SK-N-SH treated with all-trans-retinoic acid at 6 μM for 48 hours (cell line): ENCODE results near the gene WDR18.

Source experiments
- ARNTL ChIP-seq: fragments of 450-650 bp; formaldehyde crosslinking; IDR thresholded peaks from 2 replicates; pipeline ENCODE4 v1.5.0; 2020; ENCODE audit warnings: low read depth, mild to moderate bottlenecking, moderate library complexity, borderline replicate concordance
- BACH2 ChIP-seq: fragments of 250-450 bp; sonication (Bioruptor Pico); IDR thresholded peaks from 2 replicates; pipeline ENCODE4 v1.9.0; 2021; ENCODE audit warnings: mild to moderate bottlenecking, borderline replicate concordance
- CREB5 ChIP-seq: fragments of 250-450 bp; sonication (Bioruptor Pico); IDR thresholded peaks from 2 replicates; pipeline ENCODE4 v1.5.1; 2020; ENCODE audit warnings: low read depth, mild to moderate bottlenecking, moderate library complexity
- PPARA ChIP-seq: fragments of 250-450 bp; sonication (Bioruptor Pico); IDR thresholded peaks from 2 replicates; pipeline ENCODE4 v1.5.0; 2020; ENCODE audit warnings: mild to moderate bottlenecking, borderline replicate concordance
- ZC3H10 ChIP-seq: fragments of 250-450 bp; sonication (Bioruptor Pico); IDR thresholded peaks from 2 replicates; pipeline ENCODE4 v1.5.1; 2021; ENCODE audit warnings: mild to moderate bottlenecking, moderate library complexity

- no peak for TF ChIP-seq PPARA (CRISPR knock-in tag)
- TF ChIP-seq BACH2 (CRISPR knock-in tag) = no peak
- TF ChIP-seq CREB5 (CRISPR knock-in tag) = no peak
- no peak for TF ChIP-seq ZC3H10 (CRISPR knock-in tag)
- TF ChIP-seq ARNTL (CRISPR knock-in tag) = no peak
These were observed 9.3 kb downstream of the WDR18 start for GRCh38 chr19:993361-993830.
